GM12873 (cell line): ENCODE data around the gene EPC1.

Source experiments
- CTCF ChIP-seq: IDR thresholded peaks from 2 replicates; pipeline ENCODE4 v1.5.1; 2012; ENCODE audit warnings: low read depth, mild to moderate bottlenecking, moderate library complexity, low read length, control low read depth; ENCODE audit not compliant: insufficient read depth; ENCODE audit errors: missing control alignments

Gene EPC1

GRCh38 chr10:32241946-32242345 is 105.0 kb downstream of the EPC1 start:
- no peak for TF ChIP-seq CTCF

- no peak for TF ChIP-seq CTCF
Measured at GRCh38 chr10:32240471-32240870, 106.5 kb downstream of the EPC1 start.

- TF ChIP-seq CTCF, result no peak
Measured at GRCh38 chr10:32239769-32240168, 107.2 kb downstream of the EPC1 start.

GRCh38 chr10:32237644-32238345 is 109.2 kb downstream of the EPC1 start:
- no peak for TF ChIP-seq CTCF

- TF ChIP-seq CTCF, result no peak
Measured at GRCh38 chr10:32234471-32234870, 112.5 kb downstream of the EPC1 start.

GRCh38 chr10:32232378-32232777 is 114.6 kb downstream of the EPC1 start:
- no peak for TF ChIP-seq CTCF

- TF ChIP-seq CTCF, result no peak
Measured at GRCh38 chr10:32229170-32229569, 117.8 kb downstream of the EPC1 start.
